Measurements from ENCODE around the gene RAB3GAP2.

- no peak for TF ChIP-seq CHD2 (IDR thresholded peaks at IDR 0.05; ENCODE audit: low read depth, low read length)
- no peak for TF ChIP-seq CTCF (CRISPR knock-in tag; IDR thresholded peaks at IDR 0.05)
- no peak for TF ChIP-seq POLR2AphosphoS5 (IDR thresholded peaks at IDR 0.05; ENCODE audit: low read depth, low read length)
- TF ChIP-seq EZH2 (conservative IDR thresholded peaks at IDR 0.05; ENCODE audit: low read depth, low read length) = no peak
- no peak for TF ChIP-seq ZNF335 (CRISPR knock-in tag; IDR thresholded peaks at IDR 0.05)
- TF ChIP-seq MIER3 (CRISPR knock-in tag; IDR thresholded peaks at IDR 0.05; ENCODE audit: borderline replicate concordance) = no peak
- no peak for TF ChIP-seq ZNF792 (CRISPR knock-in tag; IDR thresholded peaks at IDR 0.05)
- no peak for TF ChIP-seq ATF2 (CRISPR knock-in tag; IDR thresholded peaks at IDR 0.05)
- TF ChIP-seq ZSCAN5A (CRISPR knock-in tag; IDR thresholded peaks at IDR 0.05; ENCODE audit: borderline replicate concordance) = no peak
- no peak for TF ChIP-seq DZIP1 (CRISPR knock-in tag; IDR thresholded peaks at IDR 0.05)
- no peak for TF ChIP-seq GABPB1 (CRISPR knock-in tag; IDR thresholded peaks at IDR 0.05)
- no peak for TF ChIP-seq MXD4 (CRISPR knock-in tag; IDR thresholded peaks at IDR 0.05)
These were observed 112.2 kb downstream of the RAB3GAP2 start for GRCh38 chr1:220160027-220160426.
